ENCODE measurements around the gene ALPK1. TPM values are rescaled to one million over a fixed set of nuclear protein-coding genes. Genes with fewer than 3 reads are reported as not detected.

Gene ALPK1
- total and polyA plus RNA-seq, 2 experiments from 2014 or later = 0.10 to 0.49 TPM

GRCh38 chr4:112403101-112403945, 106.2 kb downstream of the ALPK1 start (continued):
- TF ChIP-seq ZNF462 (CRISPR knock-in tag; IDR thresholded peaks at IDR 0.05) (no peak), POLR2AphosphoS5 (IDR thresholded peaks at IDR 0.05; ENCODE audit: low read depth) (no peak)

GRCh38 chr4:112410364-112410763, 113.2 kb downstream of the ALPK1 start:
- H4K20me1 ChIP-seq (replicated peaks; ENCODE audit: insufficient read depth) = no peaks in the 10 kb centered on the region
- DNase-seq (ENCODE audit: low spot score) (no peak), ATAC-seq (no peak)
- H2AFZ ChIP-seq = no peak overlapping the region
- H3K4me3 Mint-ChIP-seq = no peak overlapping the region
- H3K27ac ChIP-seq (ENCODE audit: low read depth) = no peak overlapping the region
- H3K9me2 ChIP-seq (ENCODE audit: insufficient read depth) = peaks cover 5% of the 10 kb centered on the region; the same call in 1 of the 2 replicates
- no peaks in the 10 kb centered on the region for H3K36me3 Mint-ChIP-seq (ENCODE audit: low read depth)
- no peaks in the 10 kb centered on the region for H3K79me2 ChIP-seq (replicated peaks; ENCODE audit: insufficient read depth)
- no peak overlapping the region for H3K27ac Mint-ChIP-seq
- peaks cover 25% of the 10 kb centered on the region for H3K4me1 Mint-ChIP-seq
- no peak overlapping the region for H3K4me3 ChIP-seq
- H3K4me1 ChIP-seq (ENCODE audit: insufficient read depth) = peaks cover 23% of the 10 kb centered on the region
- H3K4me2 ChIP-seq = no peak overlapping the region
- H3K27me3 ChIP-seq (ENCODE audit: insufficient read depth) = 0 out of 2 replicates have a peak, but pooled peaks cover 4% of the 10 kb centered on the region
- H3K9me3 Mint-ChIP-seq = no peaks in the 10 kb centered on the region
- no peaks in the 10 kb centered on the region for H3K36me3 ChIP-seq (ENCODE audit: insufficient read depth)
- H3K27me3 Mint-ChIP-seq (ENCODE audit: insufficient read depth, low read depth, poor library complexity) = peaks cover 10% of the 10 kb centered on the region
- H3F3A ChIP-seq (replicated peaks; ENCODE audit: low read depth) = peaks cover 4% of the 10 kb centered on the region; the same call in 1 of the 2 replicates
- TF ChIP-seq ZNF331 (CRISPR knock-in tag; IDR thresholded peaks at IDR 0.05; ENCODE audit: low read depth) = no peak
- no peak for TF ChIP-seq ZNF462 (CRISPR knock-in tag; IDR thresholded peaks at IDR 0.05)
- no peak for TF ChIP-seq ZNF114 (CRISPR knock-in tag; IDR thresholded peaks at IDR 0.05)
- no peak for TF ChIP-seq ETS1 (IDR thresholded peaks at IDR 0.05)
- TF ChIP-seq CREB1 (CRISPR knock-in tag; IDR thresholded peaks at IDR 0.05; ENCODE audit: low read depth) = no peak
- no peak for TF ChIP-seq NANOG (IDR thresholded peaks at IDR 0.05; ENCODE audit: borderline replicate concordance)

Data from GM23338 (cell line).